ENCODE measurements around the gene TPRN.
"Not testable (repeated sequence)": the region's sequence is repeated elsewhere in the genome, so short reads cannot be mapped to it uniquely, and the experiment has no call there.

The TPRN gene

DNA sequence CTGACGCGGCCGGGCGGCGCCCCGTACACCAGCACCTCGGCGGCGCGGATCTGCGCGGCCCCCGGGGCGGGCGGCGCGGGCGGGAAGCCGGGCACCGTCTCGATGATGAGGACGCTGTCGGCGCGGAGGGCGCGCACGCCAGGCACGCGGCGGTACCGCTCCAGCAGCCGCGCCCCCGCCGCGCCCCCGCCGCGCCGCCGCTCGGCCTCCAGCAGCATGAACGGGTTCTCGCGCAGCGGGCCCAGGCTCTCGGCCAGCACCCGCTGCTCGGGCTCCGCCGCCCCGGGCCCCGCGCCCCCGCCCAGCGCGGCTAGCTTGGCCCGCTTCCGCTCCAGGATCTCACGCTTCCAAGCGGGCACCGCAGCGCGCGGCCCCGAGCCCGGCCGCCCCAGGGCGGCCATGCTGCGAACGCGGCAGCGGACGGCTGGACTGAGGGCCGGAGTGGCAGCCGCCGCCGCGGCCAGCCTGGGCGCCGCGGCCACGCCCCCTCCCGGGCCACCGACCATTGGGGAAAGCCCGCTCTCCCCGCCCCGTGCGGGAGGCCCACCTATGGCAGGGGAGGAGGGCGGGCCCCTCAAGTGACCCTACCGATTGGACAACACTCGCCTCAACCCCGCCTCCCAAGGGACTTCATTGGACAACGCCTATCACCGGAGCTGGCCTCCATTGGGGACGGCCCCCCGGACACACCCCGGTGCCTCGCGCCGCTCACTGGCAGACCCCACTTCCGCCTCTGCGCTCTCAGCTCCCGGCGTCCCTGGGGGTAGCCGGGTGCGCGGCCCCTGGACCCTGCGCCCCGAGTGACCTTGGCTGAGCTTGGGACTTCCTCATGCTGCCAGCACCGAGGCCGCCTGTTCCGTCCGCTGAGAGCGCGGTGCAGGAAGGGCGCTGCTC, at the start of gene TPRN:
Gene TPRN, minus strand, starts transcription at position 431 of the 894 bp plus-strand sequence. Its CDS starts 30 bp downstream, at position 401.
- DNase-seq (ENCODE audit: low spot score): peak; percentile 98

- no peak for DNase-seq (ENCODE audit: low spot score)
Observed at GRCh38 chr9:137247916-137248175, 47.3 kb upstream of the TPRN start.

DNA sequence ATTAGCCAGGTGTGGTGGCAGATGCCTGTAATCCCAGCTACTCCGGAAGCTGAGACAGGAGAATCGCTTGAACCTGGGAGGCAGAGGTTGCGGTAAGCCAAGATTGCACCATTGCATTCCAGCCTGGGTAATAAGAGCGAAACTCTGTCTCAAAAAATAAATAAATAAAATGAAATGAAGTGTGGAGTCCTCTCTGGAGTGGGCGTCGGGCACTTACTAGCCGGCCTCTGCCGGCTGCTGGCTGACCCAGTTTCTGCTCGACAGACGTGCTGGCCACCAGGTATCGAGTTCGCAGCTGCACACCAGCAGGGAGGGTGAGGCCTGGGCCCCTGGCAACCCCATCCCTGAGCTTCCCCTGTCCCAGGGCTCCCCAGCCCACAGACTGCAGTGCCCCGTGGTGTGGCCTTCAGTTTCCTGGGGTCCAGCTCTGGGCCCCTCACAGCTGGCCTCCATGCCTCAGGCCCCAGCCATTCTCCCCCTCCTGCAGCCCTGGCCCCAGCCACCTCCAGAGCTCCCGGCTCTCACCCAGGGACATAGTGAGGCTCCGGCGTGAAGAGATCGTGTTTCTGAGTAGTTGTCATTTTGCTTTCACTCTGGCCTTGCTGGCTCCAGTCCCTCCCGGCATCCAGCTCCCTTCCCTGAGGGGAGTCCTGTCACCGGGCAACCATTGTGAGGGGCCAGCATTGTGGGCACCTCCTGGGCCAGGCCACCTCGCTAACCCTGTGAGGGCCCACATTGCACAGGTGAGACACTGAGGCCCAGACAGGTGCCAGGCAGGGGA, 46.8 kb upstream of the TPRN start:
- DNase-seq (ENCODE audit: low spot score): no peak

- DNase-seq (ENCODE audit: low spot score): no peak
Observed at GRCh38 chr9:137245450-137246421, 45.2 kb upstream of the TPRN start.

DNA sequence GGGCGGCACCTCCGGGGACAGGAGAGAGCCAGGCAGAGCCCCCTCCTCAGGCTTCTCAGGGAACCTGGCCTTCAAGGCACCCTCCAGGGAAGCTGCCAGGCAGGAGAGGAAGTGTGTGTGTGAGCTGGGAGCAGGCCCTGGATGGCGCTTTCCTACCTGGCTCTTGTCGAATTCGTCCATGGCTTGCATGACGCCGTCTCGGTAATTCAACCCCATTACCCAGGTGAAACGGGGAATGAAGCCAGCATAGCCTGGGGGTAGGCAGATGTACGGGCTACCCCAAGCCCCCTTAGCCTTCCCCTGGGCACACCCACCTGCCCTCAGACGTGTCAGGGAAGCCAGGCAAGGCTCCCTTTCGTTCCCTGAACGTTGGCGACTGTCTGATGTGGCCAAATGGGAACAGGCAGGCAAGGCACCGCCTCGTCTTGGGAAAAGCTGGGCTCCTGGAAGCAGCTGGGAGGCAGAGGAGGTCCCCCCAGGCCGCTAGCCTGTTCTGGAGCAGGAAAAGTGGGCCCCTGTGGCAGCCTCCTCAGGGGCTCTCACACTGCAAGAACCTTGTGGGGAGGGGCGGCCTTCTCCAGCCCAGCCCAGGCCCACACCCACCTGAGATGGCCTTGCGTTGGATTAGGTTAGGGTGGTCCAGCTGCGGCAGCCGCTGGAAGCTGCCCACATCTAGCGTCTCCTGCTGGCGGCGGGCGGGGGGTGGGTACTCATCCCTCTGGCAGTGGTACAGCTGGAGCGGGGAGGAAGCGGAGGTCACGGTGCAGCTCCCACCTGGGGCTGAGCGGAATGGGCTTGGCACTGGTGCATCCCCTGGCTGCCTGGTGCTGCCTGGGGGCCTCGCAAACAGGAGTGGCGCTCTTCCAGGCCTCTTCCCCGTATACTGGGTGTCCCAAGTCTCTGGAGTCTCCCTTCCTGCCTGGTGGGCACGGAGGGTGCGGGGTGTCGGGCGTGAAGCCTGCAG, 44.2 kb upstream of the TPRN start:
- DNase-seq (ENCODE audit: low spot score): no peak

- no peak for DNase-seq (ENCODE audit: low spot score)
Observed at GRCh38 chr9:137243626-137244485, 43.3 kb upstream of the TPRN start.

DNA sequence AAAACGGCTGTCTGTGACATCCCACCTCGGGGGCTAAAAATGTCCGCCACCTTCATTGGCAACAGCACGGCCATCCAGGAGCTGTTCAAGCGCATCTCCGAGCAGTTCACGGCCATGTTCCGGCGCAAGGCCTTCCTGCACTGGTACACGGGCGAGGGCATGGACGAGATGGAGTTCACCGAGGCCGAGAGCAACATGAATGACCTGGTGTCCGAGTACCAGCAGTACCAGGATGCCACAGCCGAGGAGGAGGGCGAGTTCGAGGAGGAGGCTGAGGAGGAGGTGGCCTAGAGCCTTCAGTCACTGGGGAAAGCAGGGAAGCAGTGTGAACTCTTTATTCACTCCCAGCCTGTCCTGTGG, 42.7 kb upstream of the TPRN start:
- not testable (repeated sequence) for DNase-seq (ENCODE audit: low spot score)

DNA sequence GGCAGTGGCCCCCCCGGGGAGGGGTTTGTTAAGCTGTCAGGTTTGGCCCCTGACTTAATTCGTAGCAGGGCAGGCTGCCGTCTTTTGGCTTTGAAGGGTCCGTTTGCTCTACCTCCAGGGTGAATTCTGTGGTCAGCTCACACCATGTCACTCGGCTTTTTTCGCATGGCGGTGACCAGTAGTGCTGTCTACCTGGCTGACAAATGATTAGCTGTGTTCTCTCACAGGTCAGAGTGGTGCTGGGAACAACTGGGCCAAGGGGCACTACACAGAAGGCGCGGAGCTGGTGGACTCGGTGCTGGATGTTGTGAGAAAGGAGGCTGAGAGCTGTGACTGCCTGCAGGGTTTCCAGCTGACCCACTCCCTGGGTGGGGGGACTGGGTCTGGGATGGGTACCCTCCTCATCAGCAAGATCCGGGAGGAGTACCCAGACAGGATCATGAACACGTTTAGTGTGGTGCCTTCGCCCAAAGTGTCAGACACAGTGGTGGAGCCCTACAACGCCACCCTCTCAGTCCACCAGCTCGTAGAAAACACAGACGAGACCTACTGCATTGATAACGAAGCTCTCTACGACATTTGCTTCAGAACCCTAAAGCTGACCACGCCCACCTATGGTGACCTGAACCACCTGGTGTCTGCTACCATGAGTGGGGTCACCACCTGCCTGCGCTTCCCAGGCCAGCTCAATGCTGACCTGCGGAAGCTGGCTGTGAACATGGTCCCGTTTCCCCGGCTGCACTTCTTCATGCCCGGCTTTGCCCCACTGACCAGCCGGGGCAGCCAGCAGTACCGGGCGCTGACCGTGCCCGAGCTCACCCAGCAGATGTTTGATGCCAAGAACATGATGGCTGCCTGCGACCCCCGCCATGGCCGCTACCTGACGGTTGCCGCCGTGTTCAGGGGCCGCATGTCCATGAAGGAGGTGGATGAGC, 42.0 kb upstream of the TPRN start:
- DNase-seq (ENCODE audit: low spot score): no peak

DNA sequence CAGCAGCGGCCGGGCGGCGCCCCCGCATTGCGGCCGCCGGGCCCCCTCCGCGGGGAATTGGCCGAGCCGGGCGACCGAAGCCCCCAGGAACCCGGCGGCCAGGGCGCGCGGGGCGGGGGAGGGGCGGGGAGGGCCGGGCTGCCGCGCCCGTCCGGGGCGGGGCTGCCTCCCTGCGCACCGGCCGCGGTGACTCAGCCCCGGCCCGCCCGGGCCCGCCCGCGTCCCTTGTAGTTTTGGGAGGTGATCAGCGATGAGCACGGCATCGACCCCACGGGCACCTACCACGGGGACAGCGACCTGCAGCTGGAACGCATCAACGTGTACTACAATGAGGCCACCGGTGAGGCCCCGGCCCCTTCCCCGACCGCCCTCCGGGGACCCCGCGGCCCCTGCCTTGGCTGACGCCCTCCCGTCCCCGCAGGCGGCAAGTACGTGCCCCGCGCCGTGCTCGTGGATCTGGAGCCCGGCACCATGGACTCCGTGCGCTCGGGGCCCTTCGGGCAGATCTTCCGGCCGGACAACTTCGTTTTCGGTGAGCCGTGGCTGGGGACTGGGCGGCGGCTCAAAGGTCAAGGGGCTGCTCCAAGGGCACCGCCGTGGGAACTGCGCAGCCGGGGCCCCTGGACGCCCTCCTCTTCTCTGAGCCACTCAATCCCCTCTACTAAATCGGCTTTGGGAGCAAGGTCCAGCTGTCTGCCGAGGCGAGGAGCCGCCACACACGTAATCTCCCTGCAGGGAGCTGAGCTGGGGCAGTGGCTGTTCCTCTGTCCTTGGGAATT, 41.1 kb upstream of the TPRN start:
- no peak for DNase-seq (ENCODE audit: low spot score)

GRCh38 chr9:137240841-137241489, 40.4 kb upstream of the TPRN start, which contains the start of gene TUBB4B:
TSS of gene TUBB4B (plus strand) at chr9:137241287. CDS start at chr9:137241361, 74 bp downstream.
- peak; percentile 100 for DNase-seq (ENCODE audit: low spot score)

DNA sequence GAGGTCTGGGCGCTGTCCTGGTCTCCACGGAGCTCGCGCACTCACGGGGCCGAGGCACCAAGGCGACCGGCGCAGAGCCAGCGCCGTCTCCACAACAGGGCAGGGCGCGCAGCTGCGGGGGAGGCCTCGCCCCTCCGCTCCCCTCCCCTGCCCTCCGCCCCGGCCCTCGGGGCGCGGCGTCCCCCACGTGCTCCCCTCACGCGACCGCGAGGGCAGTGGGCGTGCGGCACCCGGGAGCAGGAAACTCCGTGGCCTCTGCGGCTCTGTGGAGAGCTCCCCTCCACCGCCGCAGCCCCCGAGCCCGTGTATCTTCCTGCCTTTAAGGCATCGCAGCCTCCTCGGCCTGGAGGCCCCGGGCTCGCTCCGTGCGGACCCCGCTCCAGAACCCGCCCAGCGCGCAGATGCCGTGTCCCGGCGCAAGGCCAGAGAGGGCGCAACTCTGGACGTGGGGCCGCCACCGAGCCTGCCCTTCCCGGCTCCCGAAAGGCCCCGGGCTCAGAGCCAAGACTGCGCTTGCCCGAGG, 39.8 kb upstream of the TPRN start:
- peak; percentile 68 for DNase-seq (ENCODE audit: low spot score)

DNA sequence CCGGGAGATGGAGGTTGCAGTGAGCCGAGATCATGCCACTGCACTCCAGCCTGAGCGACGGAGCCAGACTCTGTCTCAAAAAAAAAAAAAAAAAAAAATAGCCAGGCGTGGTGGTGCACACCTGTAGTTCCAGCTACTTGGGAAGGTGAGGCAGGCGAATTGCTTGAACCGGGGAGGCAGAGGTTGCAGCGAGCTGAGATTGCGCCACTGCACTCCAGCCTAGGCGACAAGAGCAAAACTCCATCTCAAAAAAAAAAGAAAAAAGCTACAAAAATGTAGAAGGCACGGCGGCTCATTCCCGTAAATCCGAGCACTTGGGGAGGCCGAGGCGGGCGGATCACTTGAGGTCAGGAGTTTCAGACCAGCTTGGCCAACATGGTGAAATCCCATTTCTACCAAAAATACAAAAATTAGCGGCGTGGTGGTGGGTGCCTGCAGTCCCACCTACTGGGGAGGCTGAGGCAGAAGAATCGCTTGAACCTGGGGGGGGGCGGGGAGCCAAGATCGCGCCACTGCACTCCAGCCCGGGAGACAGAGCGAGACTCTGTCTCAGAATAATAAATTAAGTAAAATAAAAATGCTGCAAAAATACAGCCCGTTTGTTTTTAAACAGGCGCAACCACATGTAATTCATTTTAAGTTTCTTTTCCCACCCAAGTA, 39.1 kb upstream of the TPRN start:
- not testable (repeated sequence) for DNase-seq (ENCODE audit: low spot score)

DNA sequence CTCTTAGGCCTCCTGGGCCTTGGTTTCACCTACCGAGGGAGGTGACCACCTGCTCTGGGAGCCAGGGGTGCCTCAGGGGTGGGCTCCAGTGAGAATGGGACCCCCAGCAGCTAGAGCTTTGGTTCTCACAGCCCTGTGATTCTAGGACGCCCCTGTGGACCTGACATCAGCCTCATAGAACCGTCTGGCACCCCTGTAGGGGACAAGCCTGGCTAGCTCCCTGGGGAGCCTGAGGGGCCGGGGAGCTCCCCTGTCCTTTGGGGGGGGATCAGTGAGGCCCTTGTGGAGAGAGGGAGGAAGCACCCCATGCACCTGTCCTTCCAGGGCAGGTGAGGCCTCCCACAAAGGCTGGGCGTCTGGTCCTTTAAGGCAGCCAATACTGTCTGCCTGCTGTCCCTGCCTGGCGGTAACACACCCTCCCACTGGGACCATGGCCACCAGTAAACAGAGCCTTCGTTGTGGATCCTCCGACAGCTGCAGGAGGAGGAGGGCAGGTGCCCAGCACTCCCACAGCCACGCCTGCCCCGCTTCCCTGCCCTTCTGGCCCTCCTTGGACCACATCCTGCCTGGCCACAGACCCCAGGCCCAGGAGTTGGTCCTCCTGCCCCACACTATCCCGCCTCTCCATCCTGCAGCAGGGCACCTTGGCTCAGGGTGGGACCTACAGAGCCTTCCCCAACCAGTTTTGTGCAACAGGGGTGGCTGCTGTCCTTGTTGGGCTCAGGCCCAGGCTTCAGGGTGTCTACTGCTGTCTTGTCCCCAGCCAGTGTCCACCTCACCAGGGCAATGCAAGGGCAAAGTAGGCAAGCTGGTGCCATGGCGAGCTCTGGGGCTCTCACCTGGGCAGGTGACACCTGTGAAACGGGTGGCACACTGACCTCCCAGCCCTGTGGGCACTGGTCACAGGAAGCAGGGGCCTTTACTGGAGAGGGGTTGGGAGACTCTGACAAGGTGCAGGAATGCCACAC, 37.5 kb upstream of the TPRN start:
- peak; percentile 76 for DNase-seq (ENCODE audit: low spot score)

- no peak for DNase-seq (ENCODE audit: low spot score)
Observed at GRCh38 chr9:137236936-137237421, 36.4 kb upstream of the TPRN start.

- DNase-seq (ENCODE audit: low spot score): peak; percentile 71
Observed at GRCh38 chr9:137236238-137236935, 35.8 kb upstream of the TPRN start.

Data from SW480 (cell line).